ENCODE data around the gene RSAD2. TPM values are rescaled to one million over a fixed set of nuclear protein-coding genes. Genes with fewer than 3 reads are reported as not detected.

RSAD2 gene
- total and polyA plus RNA-seq, 2 donors (not counting 1 experiment from before 2014, with no cell fraction given), result 0.17 to 1.7 TPM

- Histone ChIP-seq H3K4me2 (ENCODE audit: extremely low read depth, insufficient read depth, low read length) (no peak overlapping the region), H3K9me3 (ENCODE audit: control insufficient read depth, insufficient read depth, low read depth, low read length) (no peaks in the 10 kb centered on the region), H2AFZ (ENCODE audit: low read length) (no peak overlapping the region), H3K4me1 (ENCODE audit: control insufficient read depth, extremely low read depth, insufficient read depth, low read length) (no peaks in the 10 kb centered on the region), H3K79me2 (ENCODE audit: control insufficient read depth, insufficient read depth, low read length) (no peaks in the 10 kb centered on the region), H3K36me3 (ENCODE audit: control insufficient read depth, insufficient read depth, low read length) (no peaks in the 10 kb centered on the region), H3K4me3 (replicated peaks in 1 of 4; ENCODE audit: control extremely low read depth in 1 of 4, insufficient read depth in 1 of 4, low read depth in 3 of 4, low read length in 4 of 4) (no peak overlapping the region), H3K27ac (ENCODE audit: insufficient read depth, low read length) (no peak overlapping the region), H4K20me1 (ENCODE audit: control insufficient read depth, extremely low read depth, insufficient read depth, low read length) (no peaks in the 10 kb centered on the region), H3K27me3 (ENCODE audit: control insufficient read depth, insufficient read depth, low read length) (no peaks in the 10 kb centered on the region), H3K9ac (ENCODE audit: insufficient read depth, low read length) (no peak overlapping the region)
- DNase-seq (ENCODE audit: low read depth in 2 of 2), result no peak
- TF ChIP-seq EZH2 (IDR thresholded peaks at IDR 0.05; ENCODE audit: low read length, missing control alignments) (no peak), CTCF (conservative IDR thresholded peaks at IDR 0.05 in 1 of 2, IDR thresholded peaks at IDR 0.05 in 1 of 2; ENCODE audit: low read depth in 1 of 2, low read length in 2 of 2) (no peak)
Measured at GRCh38 chr2:6927753-6928152, 50.2 kb downstream of the RSAD2 start.

GRCh38 chr2:6928452-6928851 lies 50.9 kb downstream of the RSAD2 start:
- H3K27me3 ChIP-seq (ENCODE audit: control insufficient read depth, insufficient read depth, low read length), result no peaks in the 10 kb centered on the region
- H3K9ac ChIP-seq (ENCODE audit: insufficient read depth, low read length), result no peak overlapping the region
- H3K4me2 ChIP-seq (ENCODE audit: extremely low read depth, insufficient read depth, low read length), result no peak overlapping the region
- no peak overlapping the region for H3K4me3 ChIP-seq (replicated peaks in 1 of 4; ENCODE audit: control extremely low read depth in 1 of 4, insufficient read depth in 1 of 4, low read depth in 3 of 4, low read length in 4 of 4)
- no peaks in the 10 kb centered on the region for H3K36me3 ChIP-seq (ENCODE audit: control insufficient read depth, insufficient read depth, low read length)
- DNase-seq (ENCODE audit: low read depth in 2 of 2), result no peak
- no peak overlapping the region for H2AFZ ChIP-seq (ENCODE audit: low read length)
- no peaks in the 10 kb centered on the region for H4K20me1 ChIP-seq (ENCODE audit: control insufficient read depth, extremely low read depth, insufficient read depth, low read length)
- TF ChIP-seq EZH2 (IDR thresholded peaks at IDR 0.05; ENCODE audit: low read length, missing control alignments) (no peak), CTCF (conservative IDR thresholded peaks at IDR 0.05 in 1 of 2, IDR thresholded peaks at IDR 0.05 in 1 of 2; ENCODE audit: low read depth in 1 of 2, low read length in 2 of 2) (no peak)
- no peaks in the 10 kb centered on the region for H3K79me2 ChIP-seq (ENCODE audit: control insufficient read depth, insufficient read depth, low read length)
- H3K27ac ChIP-seq (ENCODE audit: insufficient read depth, low read length), result no peak overlapping the region
- H3K9me3 ChIP-seq (ENCODE audit: control insufficient read depth, insufficient read depth, low read depth, low read length), result no peaks in the 10 kb centered on the region
- H3K4me1 ChIP-seq (ENCODE audit: control insufficient read depth, extremely low read depth, insufficient read depth, low read length), result no peaks in the 10 kb centered on the region

- no peak overlapping the region for H2AFZ ChIP-seq (ENCODE audit: low read length)
- DNase-seq (ENCODE audit: low read depth in 2 of 2), result peak; percentile 0 to 25
- no peaks in the 10 kb centered on the region for H3K79me2 ChIP-seq (ENCODE audit: control insufficient read depth, insufficient read depth, low read length)
- H3K4me3 ChIP-seq (replicated peaks in 1 of 4; ENCODE audit: control extremely low read depth in 1 of 4, insufficient read depth in 1 of 4, low read depth in 3 of 4, low read length in 4 of 4), result no peak overlapping the region
- H3K36me3 ChIP-seq (ENCODE audit: control insufficient read depth, insufficient read depth, low read length), result no peaks in the 10 kb centered on the region
- no peak for TF ChIP-seq EZH2 (IDR thresholded peaks at IDR 0.05; ENCODE audit: low read length, missing control alignments)
- TF ChIP-seq CTCF (conservative IDR thresholded peaks at IDR 0.05 in 1 of 2, IDR thresholded peaks at IDR 0.05 in 1 of 2; ENCODE audit: low read depth in 1 of 2, low read length in 2 of 2), result no peak
- no peak overlapping the region for H3K9ac ChIP-seq (ENCODE audit: insufficient read depth, low read length)
- no peak overlapping the region for H3K27ac ChIP-seq (ENCODE audit: insufficient read depth, low read length)
- H3K4me1 ChIP-seq (ENCODE audit: control insufficient read depth, extremely low read depth, insufficient read depth, low read length), result no peaks in the 10 kb centered on the region
- H3K9me3 ChIP-seq (ENCODE audit: control insufficient read depth, insufficient read depth, low read depth, low read length), result no peaks in the 10 kb centered on the region
- H4K20me1 ChIP-seq (ENCODE audit: control insufficient read depth, extremely low read depth, insufficient read depth, low read length), result no peaks in the 10 kb centered on the region
- H3K27me3 ChIP-seq (ENCODE audit: control insufficient read depth, insufficient read depth, low read length), result no peaks in the 10 kb centered on the region
- H3K4me2 ChIP-seq (ENCODE audit: extremely low read depth, insufficient read depth, low read length), result no peak overlapping the region
Measured at GRCh38 chr2:6929196-6929819, 51.7 kb downstream of the RSAD2 start.
